ENCODE results near the gene MT3.

MT3 gene

DNA sequence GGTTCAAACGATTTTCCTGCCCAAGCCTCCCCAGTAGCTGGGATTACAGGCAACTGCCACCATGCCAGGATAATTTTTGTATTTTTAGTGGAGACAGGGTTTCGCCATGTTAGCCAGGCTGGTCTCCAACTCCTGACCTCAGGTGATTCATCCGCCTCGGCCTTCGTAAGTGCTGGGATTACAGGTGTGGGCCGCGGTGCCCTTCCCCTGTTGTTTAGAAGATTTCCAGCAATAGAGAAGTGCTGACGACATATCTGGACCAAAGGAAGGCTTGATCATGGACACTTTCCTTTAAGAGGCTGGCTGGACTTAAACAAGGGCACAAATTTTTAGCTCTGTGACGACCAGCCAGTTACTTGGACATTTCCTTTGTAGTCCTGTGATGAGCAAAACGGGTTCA, 41.9 kb downstream of the MT3 start:
- no peaks in the 10 kb centered on the region for H3K36me3 ChIP-seq (ENCODE audit: control insufficient read depth, insufficient read depth, low read length)
- no peak for DNase-seq (ENCODE audit: extremely low read depth, insufficient read length)
- no peak overlapping the region for H3K4me3 ChIP-seq (replicated peaks; ENCODE audit: low read depth, low read length)
- TF ChIP-seq, protein P1, sequence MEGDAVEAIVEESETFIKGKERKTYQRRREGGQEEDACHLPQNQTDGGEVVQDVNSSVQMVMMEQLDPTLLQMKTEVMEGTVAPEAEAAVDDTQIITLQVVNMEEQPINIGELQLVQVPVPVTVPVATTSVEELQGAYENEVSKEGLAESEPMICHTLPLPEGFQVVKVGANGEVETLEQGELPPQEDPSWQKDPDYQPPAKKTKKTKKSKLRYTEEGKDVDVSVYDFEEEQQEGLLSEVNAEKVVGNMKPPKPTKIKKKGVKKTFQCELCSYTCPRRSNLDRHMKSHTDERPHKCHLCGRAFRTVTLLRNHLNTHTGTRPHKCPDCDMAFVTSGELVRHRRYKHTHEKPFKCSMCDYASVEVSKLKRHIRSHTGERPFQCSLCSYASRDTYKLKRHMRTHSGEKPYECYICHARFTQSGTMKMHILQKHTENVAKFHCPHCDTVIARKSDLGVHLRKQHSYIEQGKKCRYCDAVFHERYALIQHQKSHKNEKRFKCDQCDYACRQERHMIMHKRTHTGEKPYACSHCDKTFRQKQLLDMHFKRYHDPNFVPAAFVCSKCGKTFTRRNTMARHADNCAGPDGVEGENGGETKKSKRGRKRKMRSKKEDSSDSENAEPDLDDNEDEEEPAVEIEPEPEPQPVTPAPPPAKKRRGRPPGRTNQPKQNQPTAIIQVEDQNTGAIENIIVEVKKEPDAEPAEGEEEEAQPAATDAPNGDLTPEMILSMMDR (IDR thresholded peaks at IDR 0.05; ENCODE audit: insufficient read depth, low read length, poor library complexity, severe bottlenecking): no peak
- peaks cover 3% of the 10 kb centered on the region for H3K27me3 ChIP-seq (replicated peaks; ENCODE audit: control insufficient read depth, insufficient read depth, low read length)

DNA sequence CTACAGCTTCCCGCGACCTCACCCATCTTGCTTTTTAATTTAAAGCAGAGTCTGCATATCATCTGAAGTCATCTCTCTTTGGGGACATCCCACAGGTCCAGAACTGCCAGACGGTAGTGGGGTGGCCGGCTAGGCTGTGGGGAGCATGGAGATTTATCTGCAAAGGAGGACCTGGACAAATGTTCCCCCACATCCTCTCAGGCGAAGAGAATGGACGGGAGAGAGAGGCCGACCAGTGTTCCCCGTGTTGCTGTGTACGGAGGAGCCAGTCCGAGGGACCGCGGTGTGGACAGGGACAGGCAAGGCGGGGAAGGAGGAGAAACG, 42.5 kb downstream of the MT3 start:
- TF ChIP-seq, protein P1 (IDR thresholded peaks at IDR 0.05; ENCODE audit: insufficient read depth, low read length, poor library complexity, severe bottlenecking): no peak
- no peaks in the 10 kb centered on the region for H3K36me3 ChIP-seq (ENCODE audit: control insufficient read depth, insufficient read depth, low read length)
- H3K27me3 ChIP-seq (replicated peaks; ENCODE audit: control insufficient read depth, insufficient read depth, low read length): peaks cover 3% of the 10 kb centered on the region
- no peak for DNase-seq (ENCODE audit: extremely low read depth, insufficient read length)
- H3K4me3 ChIP-seq (replicated peaks; ENCODE audit: low read depth, low read length): no peak overlapping the region

DNA sequence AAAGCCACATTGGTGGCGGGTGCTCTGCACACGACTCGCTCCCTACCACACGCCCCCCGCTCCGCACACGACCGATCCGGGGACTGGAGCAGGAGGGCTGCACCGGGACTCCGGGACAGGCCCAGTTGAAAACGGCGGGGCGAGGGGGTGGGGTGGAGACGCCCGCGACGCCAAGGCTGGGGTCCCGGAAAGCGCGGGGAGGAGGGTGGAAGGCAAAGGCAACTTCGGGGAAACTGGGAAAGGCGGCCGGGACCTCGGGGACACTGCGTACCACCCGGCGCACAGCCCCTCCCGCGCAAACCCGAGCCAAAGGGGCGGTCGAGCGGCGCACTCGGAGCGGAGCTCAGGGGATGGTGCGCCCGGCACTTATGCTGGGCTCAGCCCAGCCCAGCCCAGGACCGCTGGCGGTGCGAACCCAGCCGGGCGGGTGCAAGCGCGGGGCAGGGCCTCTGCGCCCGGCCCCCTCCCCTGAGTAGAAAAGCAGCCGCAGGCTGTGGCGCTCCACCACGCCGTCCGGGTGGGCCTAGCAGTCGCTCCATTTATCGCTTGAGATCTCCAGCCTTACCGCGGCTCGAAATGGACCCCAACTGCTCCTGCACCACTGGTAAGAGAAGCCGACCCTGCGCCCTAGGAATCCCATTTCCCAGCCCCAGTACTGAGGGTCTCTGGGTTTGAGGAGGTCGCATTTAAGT, 43.0 kb downstream of the MT3 start, which contains the start of gene MT1M:
Gene MT1M, plus strand, starts transcription at position 504 of the 692 bp plus-strand sequence. Its CDS starts 73 bp downstream, at position 577.
- TF ChIP-seq, protein P1 (IDR thresholded peaks at IDR 0.05; ENCODE audit: insufficient read depth, low read length, poor library complexity, severe bottlenecking): no peak
- DNase-seq (ENCODE audit: extremely low read depth, insufficient read length): no peak
- no peak within 1 kb of the TSS for H3K4me3 ChIP-seq (replicated peaks; ENCODE audit: low read depth, low read length)
- no peaks in the 10 kb centered on the region for H3K36me3 ChIP-seq (ENCODE audit: control insufficient read depth, insufficient read depth, low read length)
- peaks cover 3% of the 10 kb centered on the region for H3K27me3 ChIP-seq (replicated peaks; ENCODE audit: control insufficient read depth, insufficient read depth, low read length)

DNA sequence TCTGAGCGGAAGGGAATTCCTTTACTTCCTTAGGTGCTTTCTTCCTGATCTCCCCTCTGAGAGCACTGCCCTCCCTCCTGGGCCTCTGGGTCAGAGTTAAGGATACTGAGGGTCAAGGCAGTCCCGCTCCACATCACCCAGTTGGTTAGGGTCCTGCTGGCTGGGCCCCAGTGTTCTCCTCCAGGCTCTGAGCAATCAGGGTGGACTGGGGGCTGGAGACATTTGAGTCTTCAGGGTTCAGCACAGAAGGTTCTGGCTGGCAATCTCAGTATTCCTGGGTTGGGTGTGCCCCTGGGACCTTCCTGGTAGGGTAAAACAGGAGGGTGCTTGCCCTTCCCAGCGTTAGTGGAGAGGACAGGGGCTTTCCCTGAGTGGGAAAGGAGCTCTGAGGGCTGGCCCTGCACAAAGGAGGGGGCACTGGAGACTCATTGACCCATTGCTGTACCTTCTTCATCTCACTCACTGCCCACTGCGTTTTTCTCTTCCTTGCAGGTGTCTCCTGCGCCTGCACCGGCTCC, 43.6 kb downstream of the MT3 start:
- no peak for DNase-seq (ENCODE audit: extremely low read depth, insufficient read length)
- Histone ChIP-seq H3K27me3 (replicated peaks; ENCODE audit: control insufficient read depth, insufficient read depth, low read length) (peaks cover 4% of the 10 kb centered on the region), H3K36me3 (ENCODE audit: control insufficient read depth, insufficient read depth, low read length) (no peaks in the 10 kb centered on the region), H3K4me3 (replicated peaks; ENCODE audit: low read depth, low read length) (no peak overlapping the region)
- TF ChIP-seq, protein P1 (IDR thresholded peaks at IDR 0.05; ENCODE audit: insufficient read depth, low read length, poor library complexity, severe bottlenecking): no peak

DNA sequence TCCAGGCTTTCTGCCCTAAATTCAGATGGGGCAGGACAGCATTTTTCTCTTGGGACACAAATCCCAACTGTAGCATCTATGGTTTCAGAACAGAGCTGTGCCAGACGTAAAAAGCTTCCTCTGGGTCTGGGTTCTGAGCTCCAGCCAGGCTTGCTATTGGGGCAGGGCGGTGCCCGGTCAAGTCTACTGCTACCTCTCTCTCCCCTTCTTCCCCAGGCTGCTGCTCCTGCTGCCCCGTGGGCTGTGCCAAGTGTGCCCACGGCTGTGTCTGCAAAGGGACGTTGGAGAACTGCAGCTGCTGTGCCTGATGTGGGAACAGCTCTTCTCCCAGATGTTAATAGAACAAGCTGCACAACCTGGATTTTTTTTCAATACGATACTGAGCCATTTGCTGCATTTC, 44.2 kb downstream of the MT3 start:
- no peak for DNase-seq (ENCODE audit: extremely low read depth, insufficient read length)
- Histone ChIP-seq H3K36me3 (ENCODE audit: control insufficient read depth, insufficient read depth, low read length) (no peaks in the 10 kb centered on the region), H3K4me3 (replicated peaks; ENCODE audit: low read depth, low read length) (no peak overlapping the region), H3K27me3 (replicated peaks; ENCODE audit: control insufficient read depth, insufficient read depth, low read length) (peaks cover 4% of the 10 kb centered on the region)
- TF ChIP-seq, protein P1 (IDR thresholded peaks at IDR 0.05; ENCODE audit: insufficient read depth, low read length, poor library complexity, severe bottlenecking): no peak

Data from GM06990 (cell line).